ENCODE results near the gene HSPA2. TPM values are rescaled to one million over a fixed set of nuclear protein-coding genes. Genes with fewer than 3 reads are reported as not detected.
"Not testable (repeated sequence)": the region's sequence is repeated elsewhere in the genome, so short reads cannot be mapped to it uniquely, and the experiment has no call there.

HSPA2 gene
- total and polyA plus RNA-seq, 2 of the 13 experiments (the other 11 are each of a cell fraction or from before 2014, with no cell fraction given) = 0.15 to 0.27 TPM

GRCh38 chr14:64569138-64569631 is 28.6 kb downstream of the HSPA2 start:
- Histone ChIP-seq H3K9ac (ENCODE audit: insufficient read depth, low read depth, low read length) (no peak overlapping the region), H3K9me3 (ENCODE audit: low read length) (no peaks in the 10 kb centered on the region), H3K4me1 (ENCODE audit: insufficient read depth, low read length) (no peaks in the 10 kb centered on the region), H3K27ac (ENCODE audit: extremely low read length, insufficient read depth, low read length) (no peak overlapping the region), H2AFZ (ENCODE audit: low read length) (no peak overlapping the region), H3K4me3 (replicated peaks in 1 of 3; ENCODE audit: insufficient read depth in 1 of 3, low read depth in 2 of 3, low read length in 3 of 3) (no peak overlapping the region), H3K27me3 (ENCODE audit: control insufficient read depth in 1 of 2, insufficient read depth in 2 of 2, low read length in 2 of 2) (peaks cover 0 to 4% of the 10 kb centered on the region in 2 experiments; a peak in 1 of 5 replicates), H3K36me3 (replicated peaks in 1 of 2; ENCODE audit: control insufficient read depth in 1 of 2, insufficient read depth in 2 of 2, low read length in 2 of 2) (no peaks in the 10 kb centered on the region), H3K79me2 (ENCODE audit: insufficient read depth, low read length) (no peaks in the 10 kb centered on the region), H4K20me1 (ENCODE audit: insufficient read depth, low read length) (no peaks in the 10 kb centered on the region), H3K4me2 (ENCODE audit: low read depth, low read length) (no peak overlapping the region)
- DNase-seq (ENCODE audit: low spot score) = peak; percentile 10
- intact Hi-C loops (cut with micrococcal nuclease; ENCODE audit: unreplicated experiment) = no loop called here
- BruUV-seq (replicated peaks) = no TSS peak
- no peak for FAIRE-seq
- CTCF ChIA-PET (ENCODE audit: low intra/inter-chr PET ratio, low total read pairs) = no interaction called here
- POLR2A ChIA-PET = no interaction called here
- 23% methylated on average over 3 of the region's 3 CpGs for WGBS (ENCODE audit: low lambda C conversion rate)
- TF ChIP-seq SRF (IDR thresholded peaks at IDR 0.05; ENCODE audit: low read depth, low read length) (no peak), PAX8 (CRISPR knock-in tag; IDR thresholded peaks at IDR 0.05; ENCODE audit: borderline replicate concordance) (no peak), CBX5 (CRISPR knock-in tag; IDR thresholded peaks at IDR 0.05; ENCODE audit: borderline replicate concordance) (no peak), FOSL2 (CRISPR knock-in tag; IDR thresholded peaks at IDR 0.05) (peak; percentile 60), MTERF4 (CRISPR knock-in tag; IDR thresholded peaks at IDR 0.05) (no peak)
- TF ChIP-seq, protein P1, sequence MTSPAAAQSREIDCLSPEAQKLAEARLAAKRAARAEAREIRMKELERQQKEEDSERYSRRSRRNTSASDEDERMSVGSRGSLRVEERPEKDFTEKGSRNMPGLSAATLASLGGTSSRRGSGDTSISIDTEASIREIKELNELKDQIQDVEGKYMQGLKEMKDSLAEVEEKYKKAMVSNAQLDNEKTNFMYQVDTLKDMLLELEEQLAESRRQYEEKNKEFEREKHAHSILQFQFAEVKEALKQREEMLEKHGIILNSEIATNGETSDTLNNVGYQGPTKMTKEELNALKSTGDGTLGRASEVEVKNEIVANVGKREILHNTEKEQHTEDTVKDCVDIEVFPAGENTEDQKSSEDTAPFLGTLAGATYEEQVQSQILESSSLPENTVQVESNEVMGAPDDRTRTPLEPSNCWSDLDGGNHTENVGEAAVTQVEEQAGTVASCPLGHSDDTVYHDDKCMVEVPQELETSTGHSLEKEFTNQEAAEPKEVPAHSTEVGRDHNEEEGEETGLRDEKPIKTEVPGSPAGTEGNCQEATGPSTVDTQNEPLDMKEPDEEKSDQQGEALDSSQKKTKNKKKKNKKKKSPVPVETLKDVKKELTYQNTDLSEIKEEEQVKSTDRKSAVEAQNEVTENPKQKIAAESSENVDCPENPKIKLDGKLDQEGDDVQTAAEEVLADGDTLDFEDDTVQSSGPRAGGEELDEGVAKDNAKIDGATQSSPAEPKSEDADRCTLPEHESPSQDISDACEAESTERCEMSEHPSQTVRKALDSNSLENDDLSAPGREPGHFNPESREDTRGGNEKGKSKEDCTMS (CRISPR knock-in tag; conservative IDR thresholded peaks at IDR 0.05) = no peak
- TF ChIP-seq, protein P2, sequence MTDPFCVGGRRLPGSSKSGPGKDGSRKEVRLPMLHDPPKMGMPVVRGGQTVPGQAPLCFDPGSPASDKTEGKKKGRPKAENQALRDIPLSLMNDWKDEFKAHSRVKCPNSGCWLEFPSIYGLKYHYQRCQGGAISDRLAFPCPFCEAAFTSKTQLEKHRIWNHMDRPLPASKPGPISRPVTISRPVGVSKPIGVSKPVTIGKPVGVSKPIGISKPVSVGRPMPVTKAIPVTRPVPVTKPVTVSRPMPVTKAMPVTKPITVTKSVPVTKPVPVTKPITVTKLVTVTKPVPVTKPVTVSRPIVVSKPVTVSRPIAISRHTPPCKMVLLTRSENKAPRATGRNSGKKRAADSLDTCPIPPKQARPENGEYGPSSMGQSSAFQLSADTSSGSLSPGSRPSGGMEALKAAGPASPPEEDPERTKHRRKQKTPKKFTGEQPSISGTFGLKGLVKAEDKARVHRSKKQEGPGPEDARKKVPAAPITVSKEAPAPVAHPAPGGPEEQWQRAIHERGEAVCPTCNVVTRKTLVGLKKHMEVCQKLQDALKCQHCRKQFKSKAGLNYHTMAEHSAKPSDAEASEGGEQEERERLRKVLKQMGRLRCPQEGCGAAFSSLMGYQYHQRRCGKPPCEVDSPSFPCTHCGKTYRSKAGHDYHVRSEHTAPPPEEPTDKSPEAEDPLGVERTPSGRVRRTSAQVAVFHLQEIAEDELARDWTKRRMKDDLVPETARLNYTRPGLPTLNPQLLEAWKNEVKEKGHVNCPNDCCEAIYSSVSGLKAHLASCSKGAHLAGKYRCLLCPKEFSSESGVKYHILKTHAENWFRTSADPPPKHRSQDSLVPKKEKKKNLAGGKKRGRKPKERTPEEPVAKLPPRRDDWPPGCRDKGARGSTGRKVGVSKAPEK (CRISPR knock-in tag; IDR thresholded peaks at IDR 0.05; ENCODE audit: borderline replicate concordance) = no peak
- TF ChIP-seq, protein P3, sequence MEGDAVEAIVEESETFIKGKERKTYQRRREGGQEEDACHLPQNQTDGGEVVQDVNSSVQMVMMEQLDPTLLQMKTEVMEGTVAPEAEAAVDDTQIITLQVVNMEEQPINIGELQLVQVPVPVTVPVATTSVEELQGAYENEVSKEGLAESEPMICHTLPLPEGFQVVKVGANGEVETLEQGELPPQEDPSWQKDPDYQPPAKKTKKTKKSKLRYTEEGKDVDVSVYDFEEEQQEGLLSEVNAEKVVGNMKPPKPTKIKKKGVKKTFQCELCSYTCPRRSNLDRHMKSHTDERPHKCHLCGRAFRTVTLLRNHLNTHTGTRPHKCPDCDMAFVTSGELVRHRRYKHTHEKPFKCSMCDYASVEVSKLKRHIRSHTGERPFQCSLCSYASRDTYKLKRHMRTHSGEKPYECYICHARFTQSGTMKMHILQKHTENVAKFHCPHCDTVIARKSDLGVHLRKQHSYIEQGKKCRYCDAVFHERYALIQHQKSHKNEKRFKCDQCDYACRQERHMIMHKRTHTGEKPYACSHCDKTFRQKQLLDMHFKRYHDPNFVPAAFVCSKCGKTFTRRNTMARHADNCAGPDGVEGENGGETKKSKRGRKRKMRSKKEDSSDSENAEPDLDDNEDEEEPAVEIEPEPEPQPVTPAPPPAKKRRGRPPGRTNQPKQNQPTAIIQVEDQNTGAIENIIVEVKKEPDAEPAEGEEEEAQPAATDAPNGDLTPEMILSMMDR (CRISPR knock-in tag; IDR thresholded peaks at IDR 0.05) = no peak
- in situ Hi-C loops (cut with HindIII; ENCODE audit: extremely low pct_ligation_motif_present, low pct_unique_long_range_greater_than_20kb) = no loop called here
- peak; percentile 60 for ATAC-seq

- H3K9ac ChIP-seq (ENCODE audit: insufficient read depth, low read depth, low read length); H3K27ac ChIP-seq (ENCODE audit: extremely low read length, insufficient read depth, low read length): not testable (repeated sequence)
Observed at GRCh38 chr14:64569646-64570045, 29.1 kb downstream of the HSPA2 start.

More at GRCh38 chr14:64569646-64570045, 29.1 kb downstream of the HSPA2 start:
- WGBS (ENCODE audit: low lambda C conversion rate) = 25% methylated on average over 7 of the region's 7 CpGs
- H4K20me1 ChIP-seq (ENCODE audit: insufficient read depth, low read length); FAIRE-seq; H2AFZ ChIP-seq (ENCODE audit: low read length); H3K27me3 ChIP-seq (ENCODE audit: control insufficient read depth in 1 of 2, insufficient read depth in 2 of 2, low read length in 2 of 2); intact Hi-C loops (cut with micrococcal nuclease; ENCODE audit: unreplicated experiment); CTCF ChIA-PET (ENCODE audit: low intra/inter-chr PET ratio, low total read pairs); ATAC-seq; POLR2A ChIA-PET; BruUV-seq (replicated peaks); H3K4me1 ChIP-seq (ENCODE audit: insufficient read depth, low read length); H3K36me3 ChIP-seq (replicated peaks in 1 of 2; ENCODE audit: control insufficient read depth in 1 of 2, insufficient read depth in 2 of 2, low read length in 2 of 2); H3K79me2 ChIP-seq (ENCODE audit: insufficient read depth, low read length); DNase-seq (ENCODE audit: low spot score); H3K9me3 ChIP-seq (ENCODE audit: low read length); H3K4me2 ChIP-seq (ENCODE audit: low read depth, low read length); in situ Hi-C loops (cut with HindIII; ENCODE audit: extremely low pct_ligation_motif_present, low pct_unique_long_range_greater_than_20kb); H3K4me3 ChIP-seq (replicated peaks in 1 of 3; ENCODE audit: insufficient read depth in 1 of 3, low read depth in 2 of 3, low read length in 3 of 3): not testable (repeated sequence)
